Nephron (organoid): ENCODE measurements around the gene SUPT5H.

ENCODE experiments used
- H3K27ac Mint-ChIP-seq, 3 experiments: 2 replicates each; pipeline ENCODE4 v1.8.0; 2020; ENCODE audit warnings: mixed read lengths in 3 of 3, mild to moderate bottlenecking in 2 of 3, moderate library complexity in 1 of 3
- H3K27me3 Mint-ChIP-seq: 2 replicates; pipeline ENCODE4 v1.8.0; 2021; ENCODE audit warnings: low read depth, mild to moderate bottlenecking, moderate library complexity, mixed read lengths
- H3K36me3 Mint-ChIP-seq: 2 replicates; pipeline ENCODE4 v1.8.0; 2020; ENCODE audit warnings: low read depth, mixed read lengths
- H3K4me1 Mint-ChIP-seq: 2 replicates; pipeline ENCODE4 v1.8.0; 2020; ENCODE audit warnings: mixed read lengths
- H3K4me3 Mint-ChIP-seq, 3 experiments: 2 replicates each; pipeline ENCODE4 v1.8.0; 2020; ENCODE audit warnings: mild to moderate bottlenecking in 3 of 3, mixed read lengths in 3 of 3, moderate library complexity in 2 of 3
- H3K9me3 Mint-ChIP-seq: 2 replicates; pipeline ENCODE4 v1.8.0; 2020; ENCODE audit warnings: mixed read lengths
- CTCF ChIP-seq, 3 experiments: fragments of 200-600 bp; sonication (generic); IDR thresholded peaks; one replicate each; pipeline ENCODE4 v1.5.0; 2021; ENCODE audit warnings: antibody characterized with exemption in 3 of 3; ENCODE audit not compliant: unreplicated experiment in 3 of 3

SUPT5H gene

GRCh38 chr19:39467941-39468340 is 22.6 kb downstream of the SUPT5H start:
- no peak overlapping the region for H3K4me3 Mint-ChIP-seq
- H3K4me1 Mint-ChIP-seq: no peaks in the 10 kb centered on the region

GRCh38 chr19:39469036-39469435 is 23.7 kb downstream of the SUPT5H start:
- H3K4me1 Mint-ChIP-seq: no peaks in the 10 kb centered on the region
- H3K4me3 Mint-ChIP-seq: no peak overlapping the region
- H3K27me3 Mint-ChIP-seq: no peaks in the 10 kb centered on the region
- TF ChIP-seq CTCF (IDR thresholded peaks at IDR 0.05; ENCODE audit: unreplicated experiment in 3 of 3): no peak
- H3K9me3 Mint-ChIP-seq: no peaks in the 10 kb centered on the region
- H3K27ac Mint-ChIP-seq: no peak overlapping the region
- peaks cover 65% of the 10 kb centered on the region for H3K36me3 Mint-ChIP-seq

More at GRCh38 chr19:39467941-39468340, 22.6 kb downstream of the SUPT5H start:
- no peaks in the 10 kb centered on the region for H3K27me3 Mint-ChIP-seq
- no peak for TF ChIP-seq CTCF (IDR thresholded peaks at IDR 0.05; ENCODE audit: unreplicated experiment in 3 of 3)
- no peak overlapping the region for H3K27ac Mint-ChIP-seq
- no peaks in the 10 kb centered on the region for H3K9me3 Mint-ChIP-seq
- H3K36me3 Mint-ChIP-seq: peaks cover 71% of the 10 kb centered on the region

GRCh38 chr19:39469567-39469966 is 24.2 kb downstream of the SUPT5H start:
- H3K36me3 Mint-ChIP-seq: peaks cover 70% of the 10 kb centered on the region
- H3K4me1 Mint-ChIP-seq: no peaks in the 10 kb centered on the region
- no peak for TF ChIP-seq CTCF (IDR thresholded peaks at IDR 0.05; ENCODE audit: unreplicated experiment in 3 of 3)
- no peaks in the 10 kb centered on the region for H3K9me3 Mint-ChIP-seq
- H3K27me3 Mint-ChIP-seq: no peaks in the 10 kb centered on the region
- H3K4me3 Mint-ChIP-seq: no peak overlapping the region
- no peak overlapping the region for H3K27ac Mint-ChIP-seq

- H3K4me1 Mint-ChIP-seq: no peaks in the 10 kb centered on the region
- no peak overlapping the region for H3K27ac Mint-ChIP-seq
- TF ChIP-seq CTCF (IDR thresholded peaks at IDR 0.05; ENCODE audit: unreplicated experiment in 3 of 3): no peak
- peaks cover 69% of the 10 kb centered on the region for H3K36me3 Mint-ChIP-seq
- H3K9me3 Mint-ChIP-seq: no peaks in the 10 kb centered on the region
- no peak overlapping the region for H3K4me3 Mint-ChIP-seq
- H3K27me3 Mint-ChIP-seq: no peaks in the 10 kb centered on the region
Measured at GRCh38 chr19:39470724-39471339, 25.4 kb downstream of the SUPT5H start.

GRCh38 chr19:39471756-39472536 is 26.6 kb downstream of the SUPT5H start:
- no peaks in the 10 kb centered on the region for H3K9me3 Mint-ChIP-seq
- H3K27me3 Mint-ChIP-seq: no peaks in the 10 kb centered on the region
- no peak overlapping the region for H3K27ac Mint-ChIP-seq
- H3K36me3 Mint-ChIP-seq: peaks cover 68% of the 10 kb centered on the region
- H3K4me3 Mint-ChIP-seq: no peak overlapping the region
- TF ChIP-seq CTCF (IDR thresholded peaks at IDR 0.05; ENCODE audit: unreplicated experiment in 3 of 3): no peak
- no peaks in the 10 kb centered on the region for H3K4me1 Mint-ChIP-seq
